IMR-90 (cell line): ENCODE data around the gene UBL5. TPM values are rescaled to one million over a fixed set of nuclear protein-coding genes. Genes with fewer than 3 reads are reported as not detected.

Experiments
- ATAC-seq: fragments of 200-7000 bp; cut with Tn5 transposase; 2 replicates; pipeline ENCODE4 v1.9.1; 2020; ENCODE audit warnings: low read depth, mild to moderate bottlenecking, moderate library complexity
- BruUV-seq: library from RNA; stranded (reverse); fragments of 400-500 nt; replicated peaks from 2 replicates; lab custom pipeline; 2021; lab: Mats Ljungman, UMichigan
- CTCF ChIA-PET: fragments of 300-600 bp; formaldehyde crosslinking; extraction: SDS; loops from one replicate; lab custom pipeline; 2021; ENCODE audit warnings: antibody characterized with exemption; lab: Yijun Ruan, JAX
- POLR2A ChIA-PET: fragments of 300-600 bp; sonication (Branson Sonifier 250); formaldehyde crosslinking; loops from one replicate; lab custom pipeline; 2022; ENCODE audit warnings: antibody characterized with exemption; ENCODE audit not compliant: unreplicated experiment; lab: Charles Lee
- DNase-seq: peaks from one replicate; pipeline ENCODE4 v3.0.0; 2013
- H2AFZ ChIP-seq: replicated peaks from 2 replicates; pipeline ENCODE3; 2013; ENCODE audit warnings: low read length, mild to moderate bottlenecking; ENCODE audit not compliant: poor library complexity
- H2AK5ac ChIP-seq: 2 replicates; pipeline ENCODE4 v1.6.1; 2013; ENCODE audit warnings: low read depth, low read length, inconsistent platforms
- H2AK9ac ChIP-seq: replicated peaks from 2 replicates; pipeline ENCODE3; 2013; ENCODE audit warnings: mild to moderate bottlenecking, low read depth, low read length, moderate library complexity; ENCODE audit not compliant: poor library complexity
- H2BK120ac ChIP-seq: 2 replicates; pipeline ENCODE4 v1.6.1; 2013; ENCODE audit warnings: low read depth, low read length, inconsistent platforms
- H2BK15ac ChIP-seq: 3 replicates; pipeline ENCODE4 v1.6.1; 2013; ENCODE audit warnings: low read depth, low read length, inconsistent platforms
- H2BK20ac ChIP-seq: 2 replicates; pipeline ENCODE4 v1.6.1; 2013; ENCODE audit warnings: low read depth, mild to moderate bottlenecking, inconsistent platforms, low read length, moderate library complexity
- H2BK5ac ChIP-seq: 2 replicates; pipeline ENCODE4 v1.6.1; 2013; ENCODE audit warnings: mild to moderate bottlenecking, low read depth, low read length, inconsistent platforms; ENCODE audit not compliant: poor library complexity, severe bottlenecking
- H3K14ac ChIP-seq: replicated peaks from 2 replicates; pipeline ENCODE4 v1.6.1; 2013; ENCODE audit warnings: low read depth, low read length, inconsistent platforms
- H3K18ac ChIP-seq: 2 replicates; pipeline ENCODE4 v1.6.1; 2013; ENCODE audit warnings: low read depth, low read length, control low read depth
- H3K23ac ChIP-seq: 2 replicates; pipeline ENCODE4 v1.6.1; 2013; ENCODE audit warnings: low read depth, low read length, inconsistent platforms
- H3K27ac ChIP-seq: 2 replicates; pipeline ENCODE4 v1.5.1; 2013; ENCODE audit warnings: mild to moderate bottlenecking, control low read depth, low read length; ENCODE audit not compliant: insufficient read depth
- H3K27me3 ChIP-seq: 2 replicates; pipeline ENCODE4 v1.6.1; 2013; ENCODE audit warnings: low read length; ENCODE audit not compliant: control insufficient read depth, insufficient read depth
- H3K36me3 ChIP-seq: 2 replicates; pipeline ENCODE4 v1.6.1; 2013; ENCODE audit warnings: low read length, mixed read lengths; ENCODE audit not compliant: control insufficient read depth, insufficient read depth
- H3K4ac ChIP-seq: 2 replicates; pipeline ENCODE4 v1.6.1; 2013; ENCODE audit warnings: low read depth, low read length, inconsistent platforms
- H3K4me1 ChIP-seq: 2 replicates; pipeline ENCODE4 v1.6.1; 2013; ENCODE audit warnings: low read length, mixed read lengths; ENCODE audit not compliant: control insufficient read depth, insufficient read depth
- H3K4me2 ChIP-seq: 2 replicates; pipeline ENCODE4 v1.6.1; 2013; ENCODE audit warnings: low read depth, mild to moderate bottlenecking, control low read depth, low read length, moderate library complexity
- H3K4me3 ChIP-seq: 2 replicates; pipeline ENCODE4 v1.5.1; 2013; ENCODE audit warnings: low read depth, mild to moderate bottlenecking, control low read depth, low read length, moderate library complexity; ENCODE audit not compliant: insufficient read depth
- H3K56ac ChIP-seq: 2 replicates; pipeline ENCODE4 v1.6.1; 2013; ENCODE audit warnings: low read length, inconsistent platforms; ENCODE audit not compliant: insufficient read depth; ENCODE audit errors: extremely low read depth
- H3K79me1 ChIP-seq, 2 experiments: 2 replicates each; pipeline ENCODE4 v1.6.1; 2013; ENCODE audit warnings: low read length in 2 of 2, inconsistent platforms in 1 of 2, low read depth in 1 of 2
- H3K9ac ChIP-seq: 2 replicates; pipeline ENCODE4 v1.6.1; 2013; ENCODE audit warnings: low read depth, low read length, control low read depth
- H3K9me1 ChIP-seq: 2 replicates; pipeline ENCODE4 v1.6.1; 2013; ENCODE audit warnings: low read length, inconsistent platforms; ENCODE audit not compliant: insufficient read depth
- H3K9me3 ChIP-seq: 2 replicates; pipeline ENCODE4 v1.6.1; 2013; ENCODE audit warnings: low read length; ENCODE audit not compliant: control insufficient read depth, insufficient read depth
- H4K20me1 ChIP-seq: 2 replicates; pipeline ENCODE4 v1.6.1; 2013; ENCODE audit warnings: low read length, inconsistent platforms; ENCODE audit not compliant: insufficient read depth
- H4K5ac ChIP-seq: 2 replicates; pipeline ENCODE4 v1.6.1; 2013; ENCODE audit warnings: mild to moderate bottlenecking, low read depth, low read length, control low read depth
- H4K8ac ChIP-seq, 2 experiments: 2 replicates each; pipeline ENCODE4 v1.6.1; 2013; ENCODE audit warnings: low read depth in 2 of 2, low read length in 2 of 2, control low read depth in 1 of 2, inconsistent platforms in 1 of 2
- H4K91ac ChIP-seq: 2 replicates; pipeline ENCODE4 v1.6.1; 2013; ENCODE audit warnings: low read depth, low read length, inconsistent platforms; ENCODE audit not compliant: insufficient read depth
- FOS ChIP-seq: fragments of 150-350 bp; IDR thresholded peaks from 2 replicates; pipeline ENCODE4 v1.6.1; 2016; ENCODE audit warnings: low read depth, low read length
- RAD21 ChIP-seq: IDR thresholded peaks from 2 replicates; pipeline ENCODE4 v1.6.1; 2012; ENCODE audit warnings: low read length, improper control_type of control experiment
- RCOR1 ChIP-seq: IDR thresholded peaks from 2 replicates; pipeline ENCODE4 v1.6.1; 2012; ENCODE audit warnings: mild to moderate bottlenecking, low read length, improper control_type of control experiment; ENCODE audit not compliant: insufficient replicate concordance
- SMC3 ChIP-seq: fragments of 150-350 bp; IDR thresholded peaks from 2 replicates; pipeline ENCODE4 v1.6.1; 2016; ENCODE audit warnings: low read depth, mild to moderate bottlenecking, antibody characterized with exemption, low read length, moderate library complexity
- WGBS, 2 experiments: methylation state at CpG; one replicate each; pipeline versions ENCODE4 v1.1.5 to v1.1.7; 2013; ENCODE audit warnings: missing lambda C conversion rate in 2 of 2; ENCODE audit not compliant: insufficient read length in 1 of 2; ENCODE audit errors: extremely low coverage in 2 of 2; 5-methylcytosine and 5-hydroxymethylcytosine counted together
- dilution Hi-C: fragments of 300-500 bp; cut with HindIII; formaldehyde crosslinking; loops from one replicate; pipeline ENCODE4 v1.14.3; 2018; ENCODE audit warnings: low sequenced_read_pairs; ENCODE audit not compliant: unreplicated experiment
- in situ Hi-C: fragments of 300-500 bp; cut with MboI; formaldehyde crosslinking; loops from 3 replicates; pipeline ENCODE4 v1.14.3; 2019; ENCODE audit warnings: low sequenced_read_pairs, inconsistent platforms, mixed read lengths
- intact Hi-C: fragments of 100-400 bp; cut with micrococcal nuclease; formaldehyde crosslinking; loops from 2 replicates; pipeline ENCODE4 v1.10.0; 2022
- polyA plus RNA-seq, 3 experiments: library from polyadenylated mRNA; depleted of rRNA; stranded (reverse); fragments of >200 nt; gene quantifications; 2 replicates each; pipeline ENCODE4 v1.2.3, GENCODE V29; 2012; ENCODE audit warnings: low replicate concordance in 1 of 3
- total RNA-seq: library from RNA; depleted of rRNA; stranded (reverse); fragments of >200 nt; gene quantifications from 2 replicates; pipeline ENCODE4 v1.2.3, GENCODE V29; 2012
- TF ChIP-seq, protein P1 (sequence below): fragments of 150-350 bp; IDR thresholded peaks from 2 replicates; pipeline ENCODE4 v1.6.1; 2016; ENCODE audit warnings: low read depth, mild to moderate bottlenecking, low read length, moderate library complexity, borderline replicate concordance

The UBL5 gene
- total and polyA plus RNA-seq, 2 of the 4 experiments (the other 2 are of a cell fraction) = 434 to 1,091 TPM

- Histone ChIP-seq H3K9me3 (no peaks in the 10 kb centered on the region), H3K18ac (no peak overlapping the region), H3K27ac (peak overlapping the region; percentile 88), H2BK20ac (no peak overlapping the region), H4K91ac (no peak overlapping the region), H3K4ac (peak overlapping the region; percentile 89), H2BK15ac (no peak overlapping the region), H2AK5ac (peak overlapping the region; percentile 71), H2AFZ (peak overlapping the region; percentile 52), H2BK120ac (no peak overlapping the region), H2BK5ac (no peak overlapping the region), H3K56ac (no peak overlapping the region), H3K23ac (peak overlapping the region; percentile 84), H3K14ac (peak overlapping the region; percentile 85), H3K79me1 (peaks cover 24 to 72% of the 10 kb centered on the region in 2 experiments), H3K36me3 (peaks cover 7% of the 10 kb centered on the region), H3K4me2 (peak overlapping the region; percentile 99), H4K5ac (0 out of 2 replicates have a peak overlapping the region, but pooled peaks have one; percentile 6), H3K9ac (peak overlapping the region; percentile 93), H2AK9ac (peak overlapping the region; percentile 91), H4K8ac (peak overlapping the region; percentile 2 to 92; a peak in 2 of 4 replicates), H3K27me3 (no peaks in the 10 kb centered on the region), H3K4me3 (peak overlapping the region; percentile 74), H3K9me1 (0 out of 2 replicates have a peak, but pooled peaks cover 7% of the 10 kb centered on the region), H3K4me1 (peaks cover 2% of the 10 kb centered on the region; the same call in 1 of the 2 replicates), H4K20me1 (peaks cover 15% of the 10 kb centered on the region; the same call in 1 of the 2 replicates)
- no peak for ATAC-seq
- CTCF ChIA-PET = interaction anchor here (0.6 kb wide), 1 partner anchor 393 kb away, joined by 3 read pairs; the partner anchor contains the start of gene ZNF266
- dilution Hi-C loops = no loop called here
- POLR2A ChIA-PET = no interaction called here
- 23% methylated on average over 4 of the region's 13 CpGs; no CpG with 5 or more reads in 1 of the 2 experiments for WGBS, 2 experiments
- in situ Hi-C loops = no loop called here
- TF ChIP-seq, protein P1, sequence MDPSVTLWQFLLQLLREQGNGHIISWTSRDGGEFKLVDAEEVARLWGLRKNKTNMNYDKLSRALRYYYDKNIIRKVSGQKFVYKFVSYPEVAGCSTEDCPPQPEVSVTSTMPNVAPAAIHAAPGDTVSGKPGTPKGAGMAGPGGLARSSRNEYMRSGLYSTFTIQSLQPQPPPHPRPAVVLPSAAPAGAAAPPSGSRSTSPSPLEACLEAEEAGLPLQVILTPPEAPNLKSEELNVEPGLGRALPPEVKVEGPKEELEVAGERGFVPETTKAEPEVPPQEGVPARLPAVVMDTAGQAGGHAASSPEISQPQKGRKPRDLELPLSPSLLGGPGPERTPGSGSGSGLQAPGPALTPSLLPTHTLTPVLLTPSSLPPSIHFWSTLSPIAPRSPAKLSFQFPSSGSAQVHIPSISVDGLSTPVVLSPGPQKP = no peak
- TF ChIP-seq RAD21 (no peak), SMC3 (no peak), RCOR1 (no peak), FOS (no peak)
- TSS peak; percentile 57 for BruUV-seq
- no peak for DNase-seq
- intact Hi-C loops = no loop called here
Measured at GRCh38 chr19:9828551-9829063, 889 bp downstream of the UBL5 start.
